Measurements from ENCODE around the gene NFYB.

NFYB gene

GRCh38 chr12:104142543-104142942, 4.5 kb upstream of the NFYB start:
- Histone ChIP-seq H3K36me3 (ENCODE audit: control insufficient read depth, insufficient read depth, low read length) (no peaks in the 10 kb centered on the region), H3K4me3 (replicated peaks; ENCODE audit: low read depth, low read length) (no peak overlapping the region), H3K27me3 (replicated peaks; ENCODE audit: control insufficient read depth, insufficient read depth, low read length) (no peaks in the 10 kb centered on the region; the same call in 1 of the 2 replicates)
- no peak for DNase-seq (ENCODE audit: extremely low read depth, insufficient read length)
- no peak for TF ChIP-seq CTCF (IDR thresholded peaks at IDR 0.05; ENCODE audit: insufficient read depth, low read length, poor library complexity, severe bottlenecking)

GRCh38 chr12:104138797-104139152, 765 bp upstream of the NFYB start:
- Histone ChIP-seq H3K27me3 (replicated peaks; ENCODE audit: control insufficient read depth, insufficient read depth, low read length) (no peaks in the 10 kb centered on the region; the same call in 1 of the 2 replicates), H3K4me3 (replicated peaks; ENCODE audit: low read depth, low read length) (no peak overlapping the region), H3K36me3 (ENCODE audit: control insufficient read depth, insufficient read depth, low read length) (no peaks in the 10 kb centered on the region)
- no peak for TF ChIP-seq CTCF (IDR thresholded peaks at IDR 0.05; ENCODE audit: insufficient read depth, low read length, poor library complexity, severe bottlenecking)
- no peak for DNase-seq (ENCODE audit: extremely low read depth, insufficient read length)

GRCh38 chr12:104137001-104137901, 759 bp downstream of the NFYB start:
- DNase-seq (ENCODE audit: extremely low read depth, insufficient read length) = peak; percentile 62
- H3K27me3 ChIP-seq (replicated peaks; ENCODE audit: control insufficient read depth, insufficient read depth, low read length) = no peaks in the 10 kb centered on the region; the same call in 1 of the 2 replicates
- peak overlapping the region; percentile 90 for H3K4me3 ChIP-seq (replicated peaks; ENCODE audit: low read depth, low read length)
- no peak for TF ChIP-seq CTCF (IDR thresholded peaks at IDR 0.05; ENCODE audit: insufficient read depth, low read length, poor library complexity, severe bottlenecking)
- H3K36me3 ChIP-seq (ENCODE audit: control insufficient read depth, insufficient read depth, low read length) = peaks cover 4% of the 10 kb centered on the region

- peaks cover 6% of the 10 kb centered on the region for H3K36me3 ChIP-seq (ENCODE audit: control insufficient read depth, insufficient read depth, low read length)
- peak overlapping the region; percentile 90 for H3K4me3 ChIP-seq (replicated peaks; ENCODE audit: low read depth, low read length)
- no peak for DNase-seq (ENCODE audit: extremely low read depth, insufficient read length)
- H3K27me3 ChIP-seq (replicated peaks; ENCODE audit: control insufficient read depth, insufficient read depth, low read length) = no peaks in the 10 kb centered on the region; the same call in 1 of the 2 replicates
- TF ChIP-seq CTCF (IDR thresholded peaks at IDR 0.05; ENCODE audit: insufficient read depth, low read length, poor library complexity, severe bottlenecking) = no peak
Observed at GRCh38 chr12:104136577-104136976, 1.4 kb downstream of the NFYB start.

- TF ChIP-seq CTCF (IDR thresholded peaks at IDR 0.05; ENCODE audit: insufficient read depth, low read length, poor library complexity, severe bottlenecking) = no peak
- no peak for DNase-seq (ENCODE audit: extremely low read depth, insufficient read length)
- H3K4me3 ChIP-seq (replicated peaks; ENCODE audit: low read depth, low read length) = no peak overlapping the region
- peaks cover 8% of the 10 kb centered on the region for H3K36me3 ChIP-seq (ENCODE audit: control insufficient read depth, insufficient read depth, low read length)
- H3K27me3 ChIP-seq (replicated peaks; ENCODE audit: control insufficient read depth, insufficient read depth, low read length) = no peaks in the 10 kb centered on the region
Observed at GRCh38 chr12:104134882-104135281, 3.1 kb downstream of the NFYB start.

All from GM06990 (cell line).